Dermis microvascular lymphatic vessel endothelial cell (primary cell): ENCODE measurements around the gene RRAD. TPM values are rescaled to one million over a fixed set of nuclear protein-coding genes. Genes with fewer than 3 reads are reported as not detected.

Experiments used
- DNase-seq, 2 donors: peaks; one replicate each; pipeline versions ENCODE4 v3.0.0 to v3.0.0-alpha.2; 2010; ENCODE audit warnings: low read depth in 2 of 2
- total RNA-seq: library from RNA; depleted of rRNA; stranded (reverse); fragments of >200 nt; gene quantifications from 2 replicates; pipeline ENCODE4 v1.2.1, GENCODE V29; 2014

Gene RRAD
- total RNA-seq, 1 donor from 2014 or later, result 1.0 TPM

- DNase-seq, result peak; percentile 78 to 87
Measured at GRCh38 chr16:66934138-66934838, 9.0 kb upstream of the RRAD start, which contains the start of gene CIAO2B. TSS of gene CIAO2B (minus strand) at chr16:66934402. CDS start at chr16:66934364, 38 bp downstream.

GRCh38 chr16:66933776-66934137 lies 8.4 kb upstream of the RRAD start:
- no peak for DNase-seq

GRCh38 chr16:66932076-66932475 lies 6.7 kb upstream of the RRAD start:
- DNase-seq, result no peak

GRCh38 chr16:66931665-66932064 lies 6.3 kb upstream of the RRAD start:
- no peak for DNase-seq

- DNase-seq, result no peak
Measured at GRCh38 chr16:66930189-66930588, 4.9 kb upstream of the RRAD start.

- DNase-seq, result peak in 1 of 2 donors; percentile 22
Measured at GRCh38 chr16:66928702-66929388, 3.5 kb upstream of the RRAD start.

- no peak for DNase-seq
Measured at GRCh38 chr16:66927918-66928649, 2.7 kb upstream of the RRAD start.

GRCh38 chr16:66926961-66927436 lies 1.7 kb upstream of the RRAD start:
- no peak for DNase-seq

GRCh38 chr16:66926171-66926947 lies 1.0 kb upstream of the RRAD start:
- no peak for DNase-seq

- peak in 1 of 2 donors; percentile 19 for DNase-seq
Measured at GRCh38 chr16:66924527-66925321, 611 bp downstream of the RRAD start.

GRCh38 chr16:66923866-66924265 lies 1.5 kb downstream of the RRAD start:
- no peak for DNase-seq

- no peak for DNase-seq
Measured at GRCh38 chr16:66923247-66923731, 2.0 kb downstream of the RRAD start.

- DNase-seq, result no peak
Measured at GRCh38 chr16:66921729-66922450, 3.4 kb downstream of the RRAD start.

- DNase-seq, result no peak
Measured at GRCh38 chr16:66920924-66921680, 4.2 kb downstream of the RRAD start.

- DNase-seq, result no peak
Measured at GRCh38 chr16:66920299-66920590, 5.1 kb downstream of the RRAD start.

GRCh38 chr16:66919569-66920298 lies 5.6 kb downstream of the RRAD start:
- DNase-seq, result no peak

GRCh38 chr16:66918803-66919568 lies 6.3 kb downstream of the RRAD start, which contains the start of gene CDH16:
TSS of gene CDH16 (minus strand) at chr16:66918885. CDS start at chr16:66918065, 820 bp downstream.
- no peak for DNase-seq

GRCh38 chr16:66918355-66918754 lies 7.0 kb downstream of the RRAD start:
- DNase-seq, result no peak
